Astrocyte (in vitro differentiated cells and primary cell): ENCODE measurements around the gene PERM1. TPM values are rescaled to one million over a fixed set of nuclear protein-coding genes. Genes with fewer than 3 reads are reported as not detected.

Experiments used
- DNase-seq: peaks from one replicate; pipeline ENCODE4 v3.0.0-alpha.2; 2010; ENCODE audit warnings: low read depth
- FAIRE-seq: peaks from 2 replicates; lab custom pipeline; 2011; peaks lifted over from hg19 to GRCh38; lab: Jason Lieb, UNC
- H2AFZ ChIP-seq: 2 replicates; pipeline ENCODE4 v1.6.0; 2012; ENCODE audit warnings: low read depth, low read length, inconsistent platforms
- H3K27ac ChIP-seq: 2 replicates; pipeline ENCODE4 v1.5.1; 2011; ENCODE audit warnings: low read depth, low read length, inconsistent platforms
- H3K27me3 ChIP-seq: 2 replicates; pipeline ENCODE4 v1.6.0; 2011; ENCODE audit warnings: low read length, inconsistent platforms; ENCODE audit not compliant: insufficient read depth
- H3K36me3 ChIP-seq: 2 replicates; pipeline ENCODE4 v1.5.1; 2011; ENCODE audit warnings: low read length, inconsistent platforms; ENCODE audit not compliant: insufficient read depth
- H3K4me1 ChIP-seq: 2 replicates; pipeline ENCODE4 v1.5.1; 2011; ENCODE audit warnings: low read length, inconsistent platforms; ENCODE audit not compliant: insufficient read depth
- H3K4me2 ChIP-seq: 2 replicates; pipeline ENCODE4 v1.6.0; 2012; ENCODE audit warnings: low read length, inconsistent platforms
- H3K4me3 ChIP-seq: 2 replicates; pipeline ENCODE4 v1.5.1; 2011; ENCODE audit warnings: low read depth, mild to moderate bottlenecking, low read length, inconsistent platforms; ENCODE audit not compliant: insufficient read depth
- H3K79me2 ChIP-seq: 2 replicates; pipeline ENCODE4 v1.6.0; 2012; ENCODE audit warnings: mild to moderate bottlenecking, low read length, inconsistent platforms; ENCODE audit not compliant: insufficient read depth
- H3K9ac ChIP-seq: 2 replicates; pipeline ENCODE4 v1.6.0; 2012; ENCODE audit warnings: mild to moderate bottlenecking, low read length, inconsistent platforms
- H3K9me3 ChIP-seq: 2 replicates; pipeline ENCODE4 v1.5.1; 2012; ENCODE audit warnings: low read depth, mild to moderate bottlenecking, low read length, inconsistent platforms; ENCODE audit not compliant: insufficient read depth
- H4K20me1 ChIP-seq: 2 replicates; pipeline ENCODE4 v1.6.0; 2012; ENCODE audit warnings: low read length, inconsistent platforms; ENCODE audit not compliant: insufficient read depth
- H3K27ac Mint-ChIP-seq: one replicate; pipeline ENCODE4 v1.8.0; 2021; ENCODE audit warnings: mild to moderate bottlenecking, mixed read lengths; ENCODE audit not compliant: unreplicated experiment
- H3K27me3 Mint-ChIP-seq: one replicate; pipeline ENCODE4 v1.8.0; 2021; ENCODE audit warnings: low read depth, mixed read lengths; ENCODE audit not compliant: unreplicated experiment
- H3K36me3 Mint-ChIP-seq: one replicate; pipeline ENCODE4 v1.8.0; 2021; ENCODE audit warnings: low read depth, mixed read lengths; ENCODE audit not compliant: unreplicated experiment
- H3K4me1 Mint-ChIP-seq: one replicate; pipeline ENCODE4 v1.8.0; 2021; ENCODE audit warnings: low read depth, mixed read lengths; ENCODE audit not compliant: unreplicated experiment
- H3K4me3 Mint-ChIP-seq: one replicate; pipeline ENCODE4 v1.8.0; 2021; ENCODE audit warnings: mild to moderate bottlenecking, moderate library complexity, mixed read lengths; ENCODE audit not compliant: unreplicated experiment
- H3K9me3 Mint-ChIP-seq: one replicate; pipeline ENCODE4 v1.8.0; 2021; ENCODE audit warnings: mild to moderate bottlenecking, mixed read lengths; ENCODE audit not compliant: unreplicated experiment
- CTCF ChIP-seq: IDR thresholded peaks from 2 replicates; pipeline ENCODE4 v1.5.1; 2011; ENCODE audit warnings: low read depth, mild to moderate bottlenecking, inconsistent platforms, low read length, moderate library complexity; ENCODE audit not compliant: insufficient read depth
- EZH2 ChIP-seq: IDR thresholded peaks from 2 replicates; pipeline ENCODE4 v1.6.1; 2012; ENCODE audit warnings: mild to moderate bottlenecking, low read length, inconsistent platforms; ENCODE audit not compliant: insufficient read depth
- total RNA-seq: library from RNA; stranded (reverse); gene quantifications from 2 replicates; pipeline ENCODE4 v1.2.1, GENCODE V29; 2021

Gene PERM1
- total RNA-seq, 1 donor from 2014 or later = 0.20 TPM

GRCh38 chr1:975896-976683 is 5.8 kb downstream of the PERM1 start:
- no peaks in the 10 kb centered on the region for H3K4me1 Mint-ChIP-seq
- FAIRE-seq = no peak
- Histone ChIP-seq H3K79me2 (no peaks in the 10 kb centered on the region), H3K9ac (no peak overlapping the region), H3K36me3 (no peaks in the 10 kb centered on the region), H3K4me1 (no peaks in the 10 kb centered on the region), H3K27me3 (no peaks in the 10 kb centered on the region), H3K9me3 (no peaks in the 10 kb centered on the region), H4K20me1 (no peaks in the 10 kb centered on the region), H3K4me2 (peak overlapping the region; percentile 48), H3K27ac (no peak overlapping the region), H2AFZ (peak overlapping the region; percentile 52), H3K4me3 (no peak overlapping the region)
- peaks cover 21% of the 10 kb centered on the region for H3K27me3 Mint-ChIP-seq
- DNase-seq = no peak
- H3K4me3 Mint-ChIP-seq = peak overlapping the region; percentile 57
- TF ChIP-seq CTCF (no peak), EZH2 (no peak)
- peaks cover 5% of the 10 kb centered on the region for H3K36me3 Mint-ChIP-seq
- no peaks in the 10 kb centered on the region for H3K9me3 Mint-ChIP-seq
- H3K27ac Mint-ChIP-seq = no peak overlapping the region

GRCh38 chr1:975365-975764 is 6.5 kb downstream of the PERM1 start:
- no peak overlapping the region for H3K27ac ChIP-seq
- H3K4me2 ChIP-seq = no peak overlapping the region
- no peaks in the 10 kb centered on the region for H3K4me1 Mint-ChIP-seq
- no peak overlapping the region for H2AFZ ChIP-seq
- no peaks in the 10 kb centered on the region for H3K36me3 ChIP-seq
- peaks cover 5% of the 10 kb centered on the region for H3K36me3 Mint-ChIP-seq
- no peaks in the 10 kb centered on the region for H3K9me3 ChIP-seq
- no peak overlapping the region for H3K27ac Mint-ChIP-seq
- H3K4me3 ChIP-seq = no peak overlapping the region
- no peak overlapping the region for H3K9ac ChIP-seq
- FAIRE-seq (no peak), DNase-seq (no peak)
- H3K27me3 Mint-ChIP-seq = peaks cover 17% of the 10 kb centered on the region
- no peaks in the 10 kb centered on the region for H3K27me3 ChIP-seq
- no peak for TF ChIP-seq EZH2
- TF ChIP-seq CTCF = no peak
- peak overlapping the region; percentile 57 for H3K4me3 Mint-ChIP-seq
- H3K79me2 ChIP-seq = no peaks in the 10 kb centered on the region
- H3K9me3 Mint-ChIP-seq = no peaks in the 10 kb centered on the region
- H4K20me1 ChIP-seq = no peaks in the 10 kb centered on the region
- no peaks in the 10 kb centered on the region for H3K4me1 ChIP-seq

GRCh38 chr1:974687-975328 is 7.1 kb downstream of the PERM1 start:
- FAIRE-seq = no peak
- no peak overlapping the region for H3K27ac Mint-ChIP-seq

More at GRCh38 chr1:974687-975328, 7.1 kb downstream of the PERM1 start:
- no peak overlapping the region for H2AFZ ChIP-seq
- H3K27me3 Mint-ChIP-seq = peaks cover 14% of the 10 kb centered on the region
- H3K4me1 ChIP-seq = no peaks in the 10 kb centered on the region
- no peak overlapping the region for H3K4me2 ChIP-seq
- H3K4me1 Mint-ChIP-seq = no peaks in the 10 kb centered on the region
- no peak overlapping the region for H3K9ac ChIP-seq
- no peaks in the 10 kb centered on the region for H4K20me1 ChIP-seq
- TF ChIP-seq CTCF (no peak), EZH2 (no peak)
- no peak overlapping the region for H3K4me3 Mint-ChIP-seq
- H3K9me3 ChIP-seq = no peaks in the 10 kb centered on the region
- no peaks in the 10 kb centered on the region for H3K27me3 ChIP-seq
- no peaks in the 10 kb centered on the region for H3K9me3 Mint-ChIP-seq
- H3K36me3 ChIP-seq = no peaks in the 10 kb centered on the region
- H3K27ac ChIP-seq = no peak overlapping the region
- H3K79me2 ChIP-seq = no peaks in the 10 kb centered on the region
- peaks cover 5% of the 10 kb centered on the region for H3K36me3 Mint-ChIP-seq
- DNase-seq = no peak
- H3K4me3 ChIP-seq = no peak overlapping the region
